Measurements from ENCODE around the gene NCKAP1.
"Not testable (repeated sequence)": the region's sequence is repeated elsewhere in the genome, so short reads cannot be mapped to it uniquely, and the experiment has no call there.

The NCKAP1 gene

DNA sequence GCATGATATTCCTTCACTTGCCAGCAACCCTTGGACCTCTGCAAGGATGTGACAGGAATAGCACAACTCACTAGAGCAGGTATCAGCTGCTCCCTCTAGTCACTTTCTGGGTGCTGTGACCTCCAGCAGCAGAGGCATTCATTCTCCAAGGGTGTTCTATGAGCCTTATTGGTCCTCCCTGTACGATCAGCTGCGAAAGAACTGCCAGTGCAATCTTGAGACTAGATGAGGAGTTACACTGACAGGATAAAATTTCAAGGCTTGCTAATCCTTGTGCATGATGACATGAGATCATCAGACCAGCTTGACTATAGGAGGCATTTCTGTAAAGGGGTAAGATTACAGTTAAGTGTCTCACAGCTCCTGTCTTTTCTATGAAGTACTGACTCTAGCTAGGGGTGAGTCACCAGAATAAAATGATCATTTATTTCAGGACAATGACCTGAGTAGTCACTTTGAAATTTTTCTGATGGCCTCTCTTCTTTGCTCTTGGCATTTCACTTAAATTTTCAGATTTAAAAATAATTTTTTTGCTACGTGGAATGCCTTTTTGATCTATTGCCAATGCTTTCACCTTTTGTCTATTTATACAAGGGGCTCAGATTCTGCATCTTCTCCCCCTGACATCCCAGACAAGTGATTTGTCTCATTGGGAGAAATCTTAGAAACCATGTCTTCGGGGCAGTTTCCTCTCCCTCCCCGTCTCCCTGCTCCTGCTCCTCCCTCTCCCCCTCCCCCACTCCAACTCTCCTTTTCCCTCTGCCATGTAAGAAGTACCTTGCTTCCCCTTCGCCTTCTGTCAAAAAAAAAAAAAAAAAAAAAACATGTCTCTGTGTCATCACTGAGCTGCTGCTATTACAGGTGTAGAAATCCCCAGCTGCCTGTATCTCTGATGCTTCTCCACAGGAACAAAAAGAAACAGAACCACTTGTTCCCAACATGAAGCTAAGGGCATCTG is 122.6 kb downstream of the NCKAP1 start:
- in situ Hi-C loops (cut with HindIII; ENCODE audit: low sequenced_read_pairs) = no loop called here

DNA sequence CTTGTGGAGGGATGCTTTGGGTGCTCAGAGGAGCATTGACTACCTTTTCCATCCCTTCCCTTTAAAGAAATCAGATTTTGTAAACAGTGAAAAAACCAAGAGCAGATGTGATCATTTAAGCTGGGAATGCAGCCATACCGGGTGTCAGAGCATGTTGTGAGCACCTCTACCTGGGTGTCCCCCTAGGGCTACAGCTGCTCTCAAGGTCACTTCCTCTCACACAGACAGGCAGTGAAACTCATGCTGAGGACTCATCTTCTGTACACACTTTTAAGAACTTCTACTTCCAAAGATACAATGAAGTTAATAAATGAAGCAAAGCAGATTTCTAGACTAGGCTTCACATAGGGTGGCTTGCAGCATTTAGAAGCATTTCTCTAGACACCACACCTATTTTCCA is 123.4 kb downstream of the NCKAP1 start:
- in situ Hi-C loops (cut with HindIII; ENCODE audit: low sequenced_read_pairs) = no loop called here

DNA sequence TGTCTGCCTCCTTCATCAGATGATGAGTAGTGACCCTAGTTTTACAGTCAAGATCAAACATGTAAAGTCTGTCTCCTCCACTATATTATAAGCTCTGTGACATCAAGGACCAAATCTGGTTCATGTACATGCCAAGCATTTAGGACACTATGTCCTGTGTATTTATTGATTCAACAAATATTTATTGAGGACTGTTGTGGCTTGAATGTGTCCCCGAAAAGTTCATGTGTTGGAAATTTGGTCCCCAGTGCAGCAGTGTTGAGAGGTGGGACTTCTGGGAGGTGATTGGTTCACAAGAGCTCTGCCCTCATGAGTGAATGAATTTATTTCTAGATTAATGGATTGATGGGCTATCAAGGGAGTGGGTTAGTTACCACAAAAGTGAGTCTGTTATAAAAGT is 125.2 kb downstream of the NCKAP1 start:
- in situ Hi-C loops (cut with HindIII; ENCODE audit: low sequenced_read_pairs) = no loop called here

DNA sequence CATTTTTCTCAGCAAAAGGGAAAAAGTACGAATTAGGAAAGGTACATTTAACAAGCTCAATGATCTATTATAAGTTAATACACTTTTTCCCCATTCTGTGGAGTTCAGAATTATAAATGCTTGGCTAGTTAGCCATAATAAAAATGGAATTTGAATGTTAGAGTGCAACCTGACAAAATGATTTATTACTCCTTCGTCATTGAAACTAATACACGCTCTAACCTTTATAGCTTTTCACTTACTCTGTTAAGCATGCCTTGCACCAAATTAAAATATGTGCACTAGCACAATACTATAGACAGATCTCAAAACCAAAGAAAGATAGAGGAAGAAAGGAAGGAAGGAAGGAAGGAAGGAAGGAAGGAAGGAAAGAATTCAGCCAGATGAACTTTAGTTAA is 125.7 kb downstream of the NCKAP1 start:
- in situ Hi-C loops (cut with HindIII; ENCODE audit: low sequenced_read_pairs) = no loop called here

DNA sequence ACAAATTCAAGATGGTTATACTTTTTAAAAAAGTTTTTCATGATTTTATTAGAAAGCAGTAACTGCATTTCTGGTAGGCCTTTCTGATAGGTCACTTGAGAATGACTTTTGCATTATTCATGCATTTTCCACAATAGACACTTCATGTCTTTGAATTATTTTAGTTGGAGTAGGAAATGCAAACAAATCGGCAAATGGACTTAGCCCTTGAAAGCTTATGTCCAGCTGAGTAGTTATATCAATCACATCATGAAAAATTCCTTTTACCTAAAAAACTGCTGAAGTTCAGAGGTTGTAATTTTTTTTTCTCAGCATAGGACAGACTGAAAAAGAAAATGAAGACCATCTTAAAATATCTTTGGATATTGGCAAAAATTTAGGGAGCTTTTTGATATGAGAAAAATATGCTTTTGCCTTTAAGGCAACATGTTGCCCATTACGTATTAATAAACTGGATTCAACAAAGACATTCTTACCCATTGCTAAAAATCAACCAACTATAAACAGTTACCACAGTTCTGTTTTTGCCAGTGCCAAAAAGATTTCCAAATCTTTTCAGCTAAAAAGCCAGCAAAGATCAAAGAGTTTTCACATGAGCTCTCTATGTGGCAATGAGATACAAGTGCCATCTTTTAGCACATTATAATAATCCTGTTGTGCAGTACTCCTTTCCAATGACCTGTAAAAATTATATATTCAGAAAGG is 126.3 kb downstream of the NCKAP1 start:
- in situ Hi-C loops (cut with HindIII; ENCODE audit: low sequenced_read_pairs) = no loop called here

DNA sequence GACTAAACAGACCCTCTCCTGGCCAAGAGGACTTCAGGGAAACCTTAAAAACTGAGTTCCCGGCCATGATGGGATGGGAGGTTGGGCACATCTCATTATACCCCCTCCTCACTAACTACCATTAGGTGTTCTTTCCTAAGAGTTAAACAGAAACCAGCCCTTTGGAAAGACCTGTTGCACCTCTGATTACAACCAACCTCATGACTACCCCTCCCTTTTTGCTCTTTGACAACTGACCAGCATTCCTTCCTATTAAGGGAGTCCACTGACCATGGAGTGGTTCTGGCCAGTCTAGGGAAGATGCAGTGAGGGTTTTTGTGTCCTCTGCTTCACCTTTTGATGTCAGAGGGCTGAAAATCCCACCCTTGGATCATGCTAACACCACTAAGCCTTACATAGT is 127.3 kb downstream of the NCKAP1 start:
- in situ Hi-C loops (cut with HindIII; ENCODE audit: low sequenced_read_pairs) = no loop called here

DNA sequence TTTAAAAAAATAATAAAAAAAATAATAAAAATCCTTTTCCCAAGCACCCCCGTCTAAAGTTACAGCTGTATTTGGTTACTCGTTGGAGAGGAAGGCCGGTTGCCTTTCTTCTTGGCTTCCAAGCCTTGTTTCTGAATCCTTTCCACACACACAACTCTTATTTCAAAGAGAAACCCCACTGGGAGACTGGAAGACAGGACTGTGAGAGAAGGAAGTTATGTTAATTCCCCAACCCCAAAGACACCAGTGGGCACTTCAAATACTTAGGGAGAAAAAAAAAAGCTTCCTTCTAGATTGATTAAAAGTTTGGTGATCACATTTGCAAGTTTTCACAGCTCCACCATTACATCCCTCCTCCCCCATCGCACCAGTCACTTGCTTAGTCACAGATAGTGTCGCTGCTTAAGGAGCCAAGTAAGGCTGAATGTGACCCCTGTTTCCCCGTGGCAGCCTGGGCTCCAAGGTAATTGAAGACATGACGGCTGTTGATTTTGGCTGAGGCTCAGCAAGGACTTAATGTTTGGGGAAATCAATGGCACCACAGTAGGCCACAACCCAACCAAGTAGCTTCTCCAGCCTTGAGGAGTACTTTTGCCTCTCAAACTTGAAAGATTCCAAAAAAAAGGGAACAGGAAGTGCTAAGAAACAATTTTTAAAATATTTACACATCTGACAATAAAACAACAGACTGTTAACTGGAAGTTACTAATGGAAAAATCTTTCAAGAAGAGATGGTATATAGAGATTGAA is 131.0 kb downstream of the NCKAP1 start:
- in situ Hi-C loops (cut with HindIII; ENCODE audit: low sequenced_read_pairs) = no loop called here

DNA sequence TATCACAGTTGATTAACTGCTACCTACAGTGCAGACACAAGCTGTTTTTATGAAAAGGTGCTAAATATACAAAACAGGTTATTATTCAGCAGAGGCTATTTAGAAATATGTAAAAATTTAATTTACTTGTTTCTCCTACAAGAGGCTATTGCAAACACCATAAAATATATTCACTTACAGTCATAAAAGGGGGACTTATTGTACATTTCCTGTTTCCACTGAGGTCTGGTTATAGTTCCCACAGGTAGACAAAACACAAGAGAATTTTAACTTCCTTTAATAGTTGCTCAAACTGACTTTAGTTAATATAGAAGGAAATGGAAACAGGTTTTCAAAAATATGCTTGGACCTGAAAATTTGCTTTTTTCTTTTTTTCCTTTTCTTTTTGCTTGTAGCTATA is 131.8 kb downstream of the NCKAP1 start:
- in situ Hi-C loops (cut with HindIII; ENCODE audit: low sequenced_read_pairs) = no loop called here

DNA sequence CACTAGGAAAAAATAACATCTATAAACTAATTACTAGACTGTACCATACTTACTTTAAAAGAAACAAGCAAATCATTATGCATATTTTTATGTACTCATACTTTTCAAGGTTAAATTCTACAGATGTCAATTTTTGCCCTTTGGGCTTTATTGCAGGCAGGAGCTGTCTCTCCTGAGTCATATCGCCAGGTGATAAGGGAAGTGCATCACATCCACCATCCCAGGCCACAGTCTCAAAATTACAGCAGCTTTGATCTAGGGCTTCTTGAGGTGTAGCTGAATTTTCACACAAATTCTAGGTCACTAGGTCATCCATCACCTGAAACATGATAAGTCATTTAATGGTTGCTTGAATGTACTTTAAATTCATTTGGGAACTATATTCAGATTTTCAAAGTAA is 133.4 kb downstream of the NCKAP1 start:
- in situ Hi-C loops (cut with HindIII; ENCODE audit: low sequenced_read_pairs) = no loop called here

DNA sequence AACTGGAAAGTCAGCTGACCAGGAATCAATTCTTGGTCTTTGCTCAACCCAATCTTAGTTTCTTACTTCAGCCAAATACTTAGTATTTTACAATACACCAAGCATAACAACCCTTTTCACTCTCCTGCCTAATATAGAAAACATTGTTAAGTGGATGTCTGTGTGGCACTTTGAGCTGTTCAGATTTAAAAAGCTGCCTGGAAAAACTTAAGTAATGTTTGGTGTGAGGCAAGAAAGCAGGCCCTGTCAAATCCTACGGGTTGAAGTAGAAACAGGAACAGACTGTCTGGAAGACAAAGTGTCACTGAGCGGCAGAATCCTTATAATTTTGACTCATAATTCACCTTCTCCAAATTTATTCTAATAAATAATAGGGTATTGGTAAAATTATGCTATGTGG is 134.7 kb downstream of the NCKAP1 start:
- in situ Hi-C loops (cut with HindIII; ENCODE audit: low sequenced_read_pairs) = no loop called here

DNA sequence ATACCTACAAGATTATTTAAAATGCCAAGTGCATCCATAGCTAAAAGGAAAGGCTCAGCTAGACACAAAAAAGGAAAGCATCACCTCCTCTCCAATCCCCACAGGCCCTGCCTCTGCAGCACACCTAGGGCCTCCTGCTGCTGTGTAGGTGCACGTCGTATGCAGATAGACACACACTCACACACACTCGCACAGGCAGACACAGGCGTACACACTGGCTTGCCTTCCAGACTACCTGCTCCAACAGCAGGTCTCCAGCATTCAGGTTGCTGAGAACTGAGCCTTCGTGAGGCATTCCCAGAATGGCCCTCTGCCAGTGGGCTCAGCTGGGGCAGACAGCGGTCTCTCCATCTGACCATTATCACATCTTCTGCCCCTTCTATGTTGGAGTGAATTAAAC is 136.5 kb downstream of the NCKAP1 start:
- in situ Hi-C loops (cut with HindIII; ENCODE audit: low sequenced_read_pairs) = no loop called here

DNA sequence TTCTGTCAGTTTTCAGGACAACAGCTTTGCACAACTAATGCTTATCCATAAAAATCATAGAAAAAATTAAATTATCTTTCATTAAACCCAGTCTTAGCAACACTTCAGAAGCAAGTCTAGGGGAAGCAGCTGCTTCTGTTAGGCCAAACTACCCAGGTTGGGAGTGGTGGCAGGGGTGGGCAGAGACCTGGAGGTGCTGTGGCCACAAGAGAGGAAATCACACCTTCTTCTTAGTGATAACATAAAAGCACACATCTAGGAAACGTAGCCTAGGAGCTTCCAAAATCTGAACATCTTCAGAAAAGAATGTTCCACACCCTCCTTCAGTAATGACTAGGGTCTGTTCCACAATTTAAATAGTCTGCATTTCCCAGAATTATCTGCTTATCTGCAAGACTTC is 139.5 kb downstream of the NCKAP1 start:
- in situ Hi-C loops (cut with HindIII; ENCODE audit: low sequenced_read_pairs) = no loop called here

DNA sequence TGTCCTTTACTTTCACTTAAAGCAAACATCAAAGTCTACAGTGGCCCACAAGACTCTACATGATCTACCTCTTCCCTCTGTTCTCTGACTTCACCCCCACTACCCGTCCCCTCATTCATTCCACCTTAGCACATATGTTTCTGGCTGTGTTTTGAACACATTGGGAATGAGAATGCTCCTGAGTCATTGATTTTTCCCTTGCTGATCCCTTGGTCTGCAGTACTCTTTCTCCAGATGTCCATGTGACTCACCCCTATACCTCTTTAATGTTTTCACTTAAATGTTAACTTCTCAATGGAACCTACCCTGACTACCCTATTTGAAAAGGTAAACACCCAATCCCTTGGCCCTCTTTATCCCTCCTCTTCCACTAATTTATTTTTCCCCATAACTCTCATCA is 141.1 kb downstream of the NCKAP1 start:
- in situ Hi-C loops (cut with HindIII; ENCODE audit: low sequenced_read_pairs) = no loop called here

DNA sequence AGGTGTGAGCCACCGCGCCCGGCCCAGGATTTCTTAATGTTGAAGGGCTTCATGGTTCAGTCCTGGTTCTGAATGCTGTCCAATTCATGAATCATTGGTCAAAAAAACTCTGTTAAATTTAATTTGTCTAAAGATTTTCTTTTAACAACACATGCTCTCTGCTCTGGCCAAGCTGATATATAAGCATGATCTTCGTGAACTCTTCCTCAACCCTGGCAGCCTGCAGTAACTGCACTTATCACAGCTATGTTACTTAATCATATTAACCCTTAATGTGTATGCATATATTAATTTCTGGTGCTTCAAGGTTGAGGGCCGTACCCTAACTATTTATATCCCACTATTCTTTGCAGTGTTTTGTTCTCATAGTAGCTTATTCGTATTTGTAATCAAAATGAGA is 142.5 kb downstream of the NCKAP1 start:
- in situ Hi-C loops (cut with HindIII; ENCODE audit: low sequenced_read_pairs) = no loop called here

DNA sequence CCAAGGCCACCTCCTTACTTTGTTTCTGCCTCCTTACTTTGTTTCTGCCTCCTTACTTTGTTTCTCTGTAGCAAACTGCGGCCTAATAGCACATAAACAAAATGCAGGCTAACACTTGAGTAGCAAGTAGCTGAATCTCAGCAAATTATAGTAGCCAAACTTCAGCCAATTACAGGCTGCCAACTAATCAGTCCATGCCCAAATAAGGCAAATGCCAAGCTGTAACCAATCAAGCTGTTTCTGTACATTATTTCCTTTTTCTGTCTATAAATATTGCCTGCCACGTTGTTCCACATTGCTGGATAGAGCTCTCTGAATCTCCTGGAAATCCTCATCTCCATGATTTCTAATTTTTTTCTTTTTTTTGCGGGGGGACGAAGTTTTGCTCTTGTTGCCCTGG is 143.1 kb downstream of the NCKAP1 start:
- in situ Hi-C loops (cut with HindIII; ENCODE audit: low sequenced_read_pairs) = no loop called here

DNA sequence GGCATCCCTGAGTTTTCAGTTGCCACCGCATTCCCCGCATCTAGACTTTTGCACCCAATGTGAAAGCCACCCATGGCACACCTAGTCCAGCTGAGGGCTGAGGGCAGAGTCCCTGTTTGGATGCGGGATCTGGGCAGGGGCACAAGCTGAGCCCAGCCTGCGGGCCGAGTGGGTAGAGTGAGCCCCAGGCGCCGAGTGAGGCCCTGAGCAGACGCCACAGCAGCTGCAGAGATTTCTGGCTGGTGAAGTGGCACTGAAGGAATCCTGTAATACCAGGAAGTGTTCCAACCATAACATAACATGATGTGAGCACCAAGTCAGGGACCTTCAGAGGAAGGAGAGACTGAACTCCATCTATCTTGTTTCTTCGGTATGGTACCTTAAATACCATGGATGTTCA is 144.1 kb downstream of the NCKAP1 start:
- in situ Hi-C loops (cut with HindIII; ENCODE audit: low sequenced_read_pairs) = no loop called here

DNA sequence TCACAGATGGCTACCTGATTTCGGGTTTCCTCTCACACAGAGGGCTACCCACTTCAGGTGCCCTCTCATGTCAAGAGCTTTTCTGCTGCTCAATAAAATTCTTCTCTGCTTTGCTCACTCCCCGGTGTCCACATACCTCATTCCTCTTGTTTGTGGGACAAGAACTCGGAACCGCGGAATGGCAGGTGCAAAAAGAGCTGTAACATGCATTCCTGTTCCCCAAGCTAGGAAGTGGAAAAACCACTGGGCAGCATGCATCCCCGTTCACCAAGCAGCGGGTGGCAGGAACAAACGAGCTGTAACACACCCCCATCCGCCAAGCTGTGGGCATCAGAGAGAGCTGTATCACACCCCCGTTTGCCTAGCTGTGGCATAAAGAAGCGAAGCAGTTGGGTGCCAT is 144.6 kb downstream of the NCKAP1 start:
- in situ Hi-C loops (cut with HindIII; ENCODE audit: low sequenced_read_pairs) = no loop called here

DNA sequence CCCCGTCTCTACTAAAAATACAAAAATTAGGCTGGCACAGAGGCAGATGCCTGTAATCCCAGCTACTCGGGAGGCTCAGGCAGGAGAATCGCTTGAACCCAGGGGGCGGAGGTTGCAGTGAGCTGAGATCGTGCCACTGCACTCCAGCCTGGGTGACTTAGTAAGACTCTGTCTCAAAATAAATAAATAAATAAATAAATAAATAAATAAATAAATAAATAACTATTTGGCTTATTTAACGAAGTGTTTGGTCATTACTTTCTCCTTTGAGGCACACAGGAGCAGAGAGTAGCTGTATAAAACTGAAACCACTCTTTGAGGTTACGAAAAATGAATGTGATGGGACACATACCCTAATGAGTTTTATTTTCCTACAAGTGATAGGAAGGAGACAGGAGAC is 145.2 kb downstream of the NCKAP1 start:
- in situ Hi-C loops (cut with HindIII; ENCODE audit: low sequenced_read_pairs) = not testable (repeated sequence)

DNA sequence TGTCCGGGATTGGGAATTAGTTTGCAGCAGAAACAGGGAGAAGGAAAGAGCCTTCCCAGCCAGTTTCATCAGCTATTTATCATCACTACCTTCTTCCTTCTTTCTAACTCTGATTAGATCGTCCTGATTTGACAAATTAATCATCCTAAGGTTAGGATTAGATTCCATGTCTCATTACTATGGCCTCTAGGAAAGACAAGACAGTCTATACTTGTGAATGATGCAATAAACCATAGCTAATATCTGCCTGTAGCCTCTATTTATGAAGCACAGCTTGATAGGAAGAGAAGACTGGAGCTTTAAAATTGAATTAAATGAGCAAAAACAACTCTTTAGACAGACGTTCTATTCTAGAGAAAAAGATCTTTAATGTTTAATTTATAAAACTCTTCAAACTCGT is 146.6 kb downstream of the NCKAP1 start:
- in situ Hi-C loops (cut with HindIII; ENCODE audit: low sequenced_read_pairs) = no loop called here

DNA sequence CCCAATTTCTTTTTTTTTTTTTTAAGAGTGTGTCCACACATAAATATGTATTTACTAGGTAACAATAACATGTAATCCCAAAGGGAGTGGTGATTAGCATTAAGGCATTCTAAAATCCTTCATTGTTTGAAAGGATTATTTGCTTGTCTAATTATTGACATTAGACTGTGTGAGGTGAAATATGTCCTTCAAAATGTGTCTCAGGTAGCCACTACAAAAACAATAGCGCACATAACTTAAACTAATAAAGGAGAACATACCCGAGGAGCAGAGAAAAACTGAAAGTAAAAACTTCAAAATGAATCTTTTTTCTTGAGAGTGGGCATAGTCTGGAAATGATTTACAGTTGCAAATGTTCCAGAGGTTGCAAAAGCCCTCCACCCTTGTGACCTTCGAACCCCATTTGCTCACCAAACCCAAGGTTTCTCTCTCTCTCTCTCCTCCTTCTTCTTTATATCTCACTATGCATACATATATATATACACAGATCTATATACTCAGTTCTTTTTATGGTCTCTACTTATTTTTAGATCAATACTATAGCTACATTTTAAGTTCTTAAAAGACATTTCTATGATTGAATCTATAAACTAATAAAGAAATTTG is 147.4 kb downstream of the NCKAP1 start:
- in situ Hi-C loops (cut with HindIII; ENCODE audit: low sequenced_read_pairs) = no loop called here

DNA sequence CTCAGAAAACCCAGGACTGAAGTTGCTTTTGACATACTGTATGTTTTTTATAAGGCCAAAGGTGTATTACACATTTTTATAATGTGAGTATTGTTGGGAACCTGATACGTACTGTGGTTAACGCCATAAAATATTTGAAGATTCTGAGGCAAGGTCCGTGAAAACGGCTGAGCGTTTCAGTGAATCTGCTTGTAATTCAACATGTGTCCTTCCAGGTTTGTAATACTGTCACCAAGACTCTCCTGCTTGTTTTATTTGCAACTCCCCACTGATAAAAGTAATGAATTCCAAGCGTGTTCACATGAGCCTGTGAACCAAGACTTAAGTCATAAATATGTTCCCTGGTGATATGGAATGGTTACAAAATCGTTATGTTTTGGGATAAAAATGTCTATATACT is 148.0 kb downstream of the NCKAP1 start:
- in situ Hi-C loops (cut with HindIII; ENCODE audit: low sequenced_read_pairs) = no loop called here
